ENCODE measurements around the gene LDLR. TPM values are rescaled to one million over a fixed set of nuclear protein-coding genes. Genes with fewer than 3 reads are reported as not detected.

Gene LDLR
- total RNA-seq, 2 donors from 2014 or later: 61.0 to 101 TPM

- Histone ChIP-seq H3K4me1 (ENCODE audit: control insufficient read depth, insufficient read depth, low read length) (no peaks in the 10 kb centered on the region), H3K4me3 (ENCODE audit: low read length) (no peak overlapping the region), H3K27me3 (ENCODE audit: control insufficient read depth, insufficient read depth, low read length, poor library complexity, severe bottlenecking) (no peaks in the 10 kb centered on the region), H3K27ac (ENCODE audit: low read depth, low read length) (no peak overlapping the region), H3K36me3 (ENCODE audit: control insufficient read depth, insufficient read depth, low read length) (peaks cover 39% of the 10 kb centered on the region), H3K9ac (ENCODE audit: extremely low read depth, low read length, poor library complexity, severe bottlenecking) (no peak overlapping the region), H3K9me3 (ENCODE audit: control insufficient read depth, low read length) (no peaks in the 10 kb centered on the region)
- Mint-ChIP-seq H3K36me3 (ENCODE audit: low read depth) (peaks cover 63% of the 10 kb centered on the region), H3K27me3 (ENCODE audit: insufficient read depth) (no peaks in the 10 kb centered on the region), H3K4me1 (no peaks in the 10 kb centered on the region), H3K9me3 (no peaks in the 10 kb centered on the region), H3K27ac (no peak overlapping the region), H3K4me3 (no peak overlapping the region)
- TF ChIP-seq, protein P1, sequence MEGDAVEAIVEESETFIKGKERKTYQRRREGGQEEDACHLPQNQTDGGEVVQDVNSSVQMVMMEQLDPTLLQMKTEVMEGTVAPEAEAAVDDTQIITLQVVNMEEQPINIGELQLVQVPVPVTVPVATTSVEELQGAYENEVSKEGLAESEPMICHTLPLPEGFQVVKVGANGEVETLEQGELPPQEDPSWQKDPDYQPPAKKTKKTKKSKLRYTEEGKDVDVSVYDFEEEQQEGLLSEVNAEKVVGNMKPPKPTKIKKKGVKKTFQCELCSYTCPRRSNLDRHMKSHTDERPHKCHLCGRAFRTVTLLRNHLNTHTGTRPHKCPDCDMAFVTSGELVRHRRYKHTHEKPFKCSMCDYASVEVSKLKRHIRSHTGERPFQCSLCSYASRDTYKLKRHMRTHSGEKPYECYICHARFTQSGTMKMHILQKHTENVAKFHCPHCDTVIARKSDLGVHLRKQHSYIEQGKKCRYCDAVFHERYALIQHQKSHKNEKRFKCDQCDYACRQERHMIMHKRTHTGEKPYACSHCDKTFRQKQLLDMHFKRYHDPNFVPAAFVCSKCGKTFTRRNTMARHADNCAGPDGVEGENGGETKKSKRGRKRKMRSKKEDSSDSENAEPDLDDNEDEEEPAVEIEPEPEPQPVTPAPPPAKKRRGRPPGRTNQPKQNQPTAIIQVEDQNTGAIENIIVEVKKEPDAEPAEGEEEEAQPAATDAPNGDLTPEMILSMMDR (conservative IDR thresholded peaks at IDR 0.05): no peak
- no peak for DNase-seq
- 96 to 97% methylated on average over 25 to 27 of the region's 27 CpGs for WGBS, 2 experiments (ENCODE audit: insufficient coverage in 1 of 2, insufficient read length in 1 of 2)
Observed at GRCh38 chr19:11174336-11174735, 85.1 kb downstream of the LDLR start.

DNA sequence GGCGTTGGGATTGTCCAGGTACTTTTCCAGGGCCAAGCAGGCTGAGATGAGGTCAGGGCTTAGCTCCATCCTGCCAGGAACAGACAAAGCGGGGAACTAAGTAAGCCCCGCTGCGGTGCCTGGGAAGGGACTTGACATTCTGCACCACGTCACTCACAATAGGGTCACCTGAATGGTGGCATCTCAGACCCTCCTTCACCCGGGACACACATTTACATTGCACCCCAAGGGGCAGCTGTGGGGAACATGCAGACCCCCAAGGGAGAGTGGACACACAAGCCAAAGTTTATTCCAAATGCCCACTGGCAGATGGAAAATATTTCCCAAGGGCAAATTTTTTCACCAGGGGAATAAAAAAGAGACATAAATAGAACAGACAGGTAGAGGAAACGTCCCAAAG is 86.7 kb downstream of the LDLR start:
- H3K27ac ChIP-seq (ENCODE audit: low read depth, low read length): no peak overlapping the region
- H3K9me3 ChIP-seq (ENCODE audit: control insufficient read depth, low read length): no peaks in the 10 kb centered on the region
- TF ChIP-seq, protein P1 (conservative IDR thresholded peaks at IDR 0.05): no peak
- DNase-seq: no peak
- peaks cover 31% of the 10 kb centered on the region for H3K36me3 ChIP-seq (ENCODE audit: control insufficient read depth, insufficient read depth, low read length)
- no peak overlapping the region for H3K4me3 ChIP-seq (ENCODE audit: low read length)
- H3K27ac Mint-ChIP-seq: no peak overlapping the region
- no peaks in the 10 kb centered on the region for H3K9me3 Mint-ChIP-seq
- no peaks in the 10 kb centered on the region for H3K27me3 ChIP-seq (ENCODE audit: control insufficient read depth, insufficient read depth, low read length, poor library complexity, severe bottlenecking)
- peaks cover 54% of the 10 kb centered on the region for H3K36me3 Mint-ChIP-seq (ENCODE audit: low read depth)
- no peaks in the 10 kb centered on the region for H3K27me3 Mint-ChIP-seq (ENCODE audit: insufficient read depth)
- H3K4me1 ChIP-seq (ENCODE audit: control insufficient read depth, insufficient read depth, low read length): no peaks in the 10 kb centered on the region
- no peak overlapping the region for H3K9ac ChIP-seq (ENCODE audit: extremely low read depth, low read length, poor library complexity, severe bottlenecking)
- 76 to 91% methylated on average over 5 to 7 of the region's 7 CpGs for WGBS, 2 experiments (ENCODE audit: insufficient coverage in 1 of 2, insufficient read length in 1 of 2)
- H3K4me1 Mint-ChIP-seq: no peaks in the 10 kb centered on the region
- H3K4me3 Mint-ChIP-seq: no peak overlapping the region

DNA sequence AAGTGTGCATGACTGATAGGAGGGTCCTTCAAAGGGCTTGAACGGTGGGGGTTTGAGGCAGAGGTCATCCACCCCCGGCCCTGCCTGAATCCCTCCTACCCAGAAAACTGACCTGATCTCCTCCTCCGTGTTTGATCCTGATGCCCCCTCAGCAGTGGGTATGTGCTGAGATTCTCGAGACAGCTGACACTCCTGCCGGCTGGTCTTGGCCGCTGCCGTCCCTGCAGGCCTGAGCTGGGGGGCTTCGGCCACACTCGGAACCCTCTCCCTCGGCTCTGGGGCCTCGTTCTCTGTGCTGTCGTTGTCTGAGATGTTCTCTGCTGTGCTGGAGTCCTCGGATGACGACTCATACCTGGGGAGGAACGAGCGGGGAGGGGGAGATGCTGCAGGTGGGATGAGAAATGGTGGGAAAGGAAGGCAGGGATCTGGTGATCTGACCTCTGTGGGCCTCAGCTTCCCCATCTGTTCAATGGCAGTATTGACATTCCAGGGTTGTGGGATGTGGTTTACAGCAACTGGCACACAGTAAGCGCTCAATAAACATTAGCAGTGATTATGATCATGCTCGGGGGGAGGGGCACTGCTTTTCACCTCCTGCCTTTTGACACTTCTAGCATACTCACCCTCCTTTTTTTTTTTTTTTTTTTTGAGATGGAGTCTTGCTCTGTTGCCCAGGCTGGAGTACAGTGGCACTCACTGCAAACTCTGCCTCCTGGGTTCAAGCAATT is 87.4 kb downstream of the LDLR start:
- WGBS, 2 experiments (ENCODE audit: insufficient coverage in 1 of 2, insufficient read length in 1 of 2): 94 to 96% methylated on average over 16 to 18 of the region's 18 CpGs
- H3K27me3 Mint-ChIP-seq (ENCODE audit: insufficient read depth): no peaks in the 10 kb centered on the region
- Histone ChIP-seq H3K27me3 (ENCODE audit: control insufficient read depth, insufficient read depth, low read length, poor library complexity, severe bottlenecking) (no peaks in the 10 kb centered on the region), H3K4me1 (ENCODE audit: control insufficient read depth, insufficient read depth, low read length) (no peaks in the 10 kb centered on the region), H3K9ac (ENCODE audit: extremely low read depth, low read length, poor library complexity, severe bottlenecking) (no peak overlapping the region), H3K4me3 (ENCODE audit: low read length) (no peak overlapping the region), H3K27ac (ENCODE audit: low read depth, low read length) (no peak overlapping the region), H3K9me3 (ENCODE audit: control insufficient read depth, low read length) (no peaks in the 10 kb centered on the region), H3K36me3 (ENCODE audit: control insufficient read depth, insufficient read depth, low read length) (peaks cover 31% of the 10 kb centered on the region)
- DNase-seq: no peak
- TF ChIP-seq, protein P1 (conservative IDR thresholded peaks at IDR 0.05): no peak
- no peak overlapping the region for H3K27ac Mint-ChIP-seq
- H3K4me1 Mint-ChIP-seq: no peaks in the 10 kb centered on the region
- peaks cover 59% of the 10 kb centered on the region for H3K36me3 Mint-ChIP-seq (ENCODE audit: low read depth)
- H3K4me3 Mint-ChIP-seq: no peak overlapping the region
- no peaks in the 10 kb centered on the region for H3K9me3 Mint-ChIP-seq

All from endodermal cell (in vitro differentiated cells).